ENCODE results near the gene CCDC88B.

- TF ChIP-seq POLR2AphosphoS5 (IDR thresholded peaks at IDR 0.05) (no peak), CTCF (IDR thresholded peaks at IDR 0.05) (no peak), POLR2A (IDR thresholded peaks at IDR 0.05) (no peak), EP300 (IDR thresholded peaks at IDR 0.05) (no peak)
Observed at GRCh38 chr11:64337538-64338249, 2.3 kb upstream of the CCDC88B start.

Data from suprapubic skin (tissue), 4 donors.